ENCODE results near the gene TNK1.

- TF ChIP-seq CTCF (IDR thresholded peaks at IDR 0.05; ENCODE audit: insufficient read depth, low read length) (no peak), POLR2AphosphoS5 (IDR thresholded peaks at IDR 0.05; ENCODE audit: low read depth) (no peak), SPI1 (IDR thresholded peaks at IDR 0.05; ENCODE audit: borderline replicate concordance, low read depth) (no peak), REST (IDR thresholded peaks at IDR 0.05; ENCODE audit: insufficient replicate concordance, low read depth) (no peak), GABPA (IDR thresholded peaks at IDR 0.05; ENCODE audit: low read depth) (no peak)
Observed at GRCh38 chr17:7426203-7426863, 45.4 kb downstream of the TNK1 start.

Measured in HL-60 (cell line).